ENCODE results near the gene NKX1-1. TPM values are rescaled to one million over a fixed set of nuclear protein-coding genes. Genes with fewer than 3 reads are reported as not detected.

Gene NKX1-1
- total and polyA plus RNA-seq, 4 donors, result not detected

DNA sequence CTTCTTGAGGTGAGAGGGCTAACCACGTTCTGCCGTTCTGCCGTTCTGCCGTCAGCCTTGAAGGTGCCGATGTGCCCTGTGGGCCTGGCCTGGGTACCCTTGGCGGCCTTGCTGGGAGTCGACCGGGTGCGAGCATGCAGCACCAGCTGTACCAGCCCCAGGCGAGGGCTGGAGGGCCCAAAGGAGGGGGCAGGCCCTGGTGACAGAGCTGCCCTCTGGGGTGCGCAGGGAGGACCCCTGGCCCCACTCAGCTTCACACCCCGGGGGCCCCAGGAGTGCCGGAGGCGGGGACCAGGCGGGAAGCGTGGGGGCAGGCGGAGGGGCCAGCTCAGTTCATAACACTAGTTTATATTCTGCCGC, 37.2 kb downstream of the NKX1-1 start:
- ATAC-seq (ENCODE audit: insufficient read depth, low FRiP score) (no peak), DNase-seq (no peak)
- TF ChIP-seq, protein P1, sequence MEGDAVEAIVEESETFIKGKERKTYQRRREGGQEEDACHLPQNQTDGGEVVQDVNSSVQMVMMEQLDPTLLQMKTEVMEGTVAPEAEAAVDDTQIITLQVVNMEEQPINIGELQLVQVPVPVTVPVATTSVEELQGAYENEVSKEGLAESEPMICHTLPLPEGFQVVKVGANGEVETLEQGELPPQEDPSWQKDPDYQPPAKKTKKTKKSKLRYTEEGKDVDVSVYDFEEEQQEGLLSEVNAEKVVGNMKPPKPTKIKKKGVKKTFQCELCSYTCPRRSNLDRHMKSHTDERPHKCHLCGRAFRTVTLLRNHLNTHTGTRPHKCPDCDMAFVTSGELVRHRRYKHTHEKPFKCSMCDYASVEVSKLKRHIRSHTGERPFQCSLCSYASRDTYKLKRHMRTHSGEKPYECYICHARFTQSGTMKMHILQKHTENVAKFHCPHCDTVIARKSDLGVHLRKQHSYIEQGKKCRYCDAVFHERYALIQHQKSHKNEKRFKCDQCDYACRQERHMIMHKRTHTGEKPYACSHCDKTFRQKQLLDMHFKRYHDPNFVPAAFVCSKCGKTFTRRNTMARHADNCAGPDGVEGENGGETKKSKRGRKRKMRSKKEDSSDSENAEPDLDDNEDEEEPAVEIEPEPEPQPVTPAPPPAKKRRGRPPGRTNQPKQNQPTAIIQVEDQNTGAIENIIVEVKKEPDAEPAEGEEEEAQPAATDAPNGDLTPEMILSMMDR (IDR thresholded peaks at IDR 0.05; ENCODE audit: control extremely low read depth, extremely low read depth), result no peak
- Histone ChIP-seq H3K4me1 (ENCODE audit: control insufficient read depth in 5 of 5, insufficient read depth in 5 of 5, low read length in 5 of 5) (peaks cover 0 to 5% (median 0%) of the 10 kb centered on the region in 5 donors), H3K4me3 (no peak overlapping the region), H3K9ac (ENCODE audit: insufficient read depth in 1 of 2, low read length in 2 of 2) (no peak overlapping the region), H3K27ac (ENCODE audit: low read depth in 1 of 2, low read length in 1 of 2) (no peak overlapping the region), H3K9me3 (ENCODE audit: control insufficient read depth in 4 of 4, insufficient read depth in 3 of 4, low read length in 3 of 4) (no peaks in the 10 kb centered on the region), H3K36me3 (ENCODE audit: control insufficient read depth in 4 of 4, insufficient read depth in 4 of 4, low read length in 4 of 4) (peaks cover 0 to 49% (median 4%) of the 10 kb centered on the region in 4 donors), H3K27me3 (ENCODE audit: control insufficient read depth in 3 of 3, insufficient read depth in 3 of 3, low read length in 2 of 3) (no peaks in the 10 kb centered on the region)
- 94 to 98% methylated on average over 17 to 18 of the region's 18 CpGs for WGBS, 2 donors

DNA sequence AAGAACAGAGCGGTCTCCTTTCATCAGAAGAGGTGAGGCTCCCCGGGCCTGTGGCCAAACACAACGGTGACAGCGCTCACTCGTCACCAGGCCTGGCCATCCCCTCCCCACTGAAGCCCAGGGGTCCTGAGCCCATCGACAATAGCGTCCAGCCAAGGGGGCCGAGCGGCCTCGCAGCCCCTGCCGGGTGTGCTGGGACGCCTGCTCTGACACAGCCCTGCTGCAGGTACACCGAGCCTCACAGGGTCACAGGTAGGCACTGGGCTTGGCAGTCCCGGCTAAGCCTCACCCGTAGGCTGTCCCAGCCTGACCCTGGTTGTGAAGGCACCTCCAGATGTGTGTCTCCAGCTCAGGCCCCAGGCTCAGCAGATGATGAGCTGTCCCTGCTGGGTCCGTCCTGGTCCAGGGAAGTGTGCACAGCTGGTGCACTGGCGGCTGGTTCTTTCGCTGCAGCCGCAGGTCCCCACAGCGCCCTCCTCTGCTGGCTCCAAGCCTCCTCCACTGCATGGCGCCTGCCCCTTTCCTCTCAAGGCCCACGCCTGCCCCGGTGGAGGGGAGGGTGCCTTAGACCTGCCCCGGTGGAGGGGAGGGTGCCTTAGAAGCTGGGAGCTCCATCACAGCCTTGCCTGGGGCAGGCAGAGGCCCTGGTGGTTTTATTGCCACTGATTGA, 37.7 kb downstream of the NKX1-1 start:
- WGBS, 2 donors, result 93 to 96% methylated on average over 24 of the region's 24 CpGs
- Histone ChIP-seq H3K4me1 (ENCODE audit: control insufficient read depth in 5 of 5, insufficient read depth in 5 of 5, low read length in 5 of 5) (peaks cover 0 to 5% (median 0%) of the 10 kb centered on the region in 5 donors), H3K27ac (ENCODE audit: low read depth in 1 of 2, low read length in 1 of 2) (no peak overlapping the region), H3K4me3 (no peak overlapping the region), H3K36me3 (ENCODE audit: control insufficient read depth in 4 of 4, insufficient read depth in 4 of 4, low read length in 4 of 4) (peaks cover 0 to 47% (median 4%) of the 10 kb centered on the region in 4 donors), H3K9ac (ENCODE audit: insufficient read depth in 1 of 2, low read length in 2 of 2) (no peak overlapping the region), H3K27me3 (ENCODE audit: control insufficient read depth in 3 of 3, insufficient read depth in 3 of 3, low read length in 2 of 3) (no peaks in the 10 kb centered on the region), H3K9me3 (ENCODE audit: control insufficient read depth in 4 of 4, insufficient read depth in 3 of 4, low read length in 3 of 4) (no peaks in the 10 kb centered on the region)
- DNase-seq, result peak in 1 of 3 donors; percentile 6
- no peak for ATAC-seq (ENCODE audit: insufficient read depth, low FRiP score)
- TF ChIP-seq, protein P1 (IDR thresholded peaks at IDR 0.05; ENCODE audit: control extremely low read depth, extremely low read depth), result no peak

DNA sequence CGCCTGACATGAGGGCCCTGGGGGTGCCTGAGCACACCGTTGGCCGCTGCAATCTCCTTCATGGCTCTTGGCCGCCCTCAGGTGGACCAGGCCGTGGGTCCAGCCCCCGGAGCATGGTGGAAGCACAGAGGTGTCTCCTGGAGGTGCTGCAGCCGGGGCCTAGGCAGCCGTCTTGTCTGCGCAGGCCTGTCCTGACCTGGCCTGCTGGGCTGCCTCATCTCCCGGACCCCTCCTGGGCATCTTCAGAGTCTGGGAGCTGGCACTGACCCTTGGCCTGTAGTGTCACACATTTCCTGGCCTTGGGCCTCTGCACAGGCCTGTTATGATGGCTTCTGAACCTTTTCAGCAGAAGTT, 38.3 kb downstream of the NKX1-1 start:
- Histone ChIP-seq H3K4me1 (ENCODE audit: control insufficient read depth in 5 of 5, insufficient read depth in 5 of 5, low read length in 5 of 5) (peaks cover 0 to 5% (median 0%) of the 10 kb centered on the region in 5 donors), H3K9ac (ENCODE audit: insufficient read depth in 1 of 2, low read length in 2 of 2) (no peak overlapping the region), H3K27me3 (ENCODE audit: control insufficient read depth in 3 of 3, insufficient read depth in 3 of 3, low read length in 2 of 3) (no peaks in the 10 kb centered on the region), H3K4me3 (no peak overlapping the region), H3K27ac (ENCODE audit: low read depth in 1 of 2, low read length in 1 of 2) (no peak overlapping the region), H3K36me3 (ENCODE audit: control insufficient read depth in 4 of 4, insufficient read depth in 4 of 4, low read length in 4 of 4) (peaks cover 0 to 45% (median 4%) of the 10 kb centered on the region in 4 donors), H3K9me3 (ENCODE audit: control insufficient read depth in 4 of 4, insufficient read depth in 3 of 4, low read length in 3 of 4) (no peaks in the 10 kb centered on the region)
- WGBS, 2 donors, result 91 to 93% methylated on average over 10 of the region's 10 CpGs
- DNase-seq (no peak), ATAC-seq (ENCODE audit: insufficient read depth, low FRiP score) (no peak)
- TF ChIP-seq, protein P1 (IDR thresholded peaks at IDR 0.05; ENCODE audit: control extremely low read depth, extremely low read depth), result no peak
